ENCODE results near the gene CLP1. TPM values are rescaled to one million over a fixed set of nuclear protein-coding genes. Genes with fewer than 3 reads are reported as not detected.
"Not testable (repeated sequence)": the region's sequence is repeated elsewhere in the genome, so short reads cannot be mapped to it uniquely, and the experiment has no call there.

CLP1 gene
- polyA plus RNA-seq, 1 donor from 2014 or later = 18.2 TPM

DNA sequence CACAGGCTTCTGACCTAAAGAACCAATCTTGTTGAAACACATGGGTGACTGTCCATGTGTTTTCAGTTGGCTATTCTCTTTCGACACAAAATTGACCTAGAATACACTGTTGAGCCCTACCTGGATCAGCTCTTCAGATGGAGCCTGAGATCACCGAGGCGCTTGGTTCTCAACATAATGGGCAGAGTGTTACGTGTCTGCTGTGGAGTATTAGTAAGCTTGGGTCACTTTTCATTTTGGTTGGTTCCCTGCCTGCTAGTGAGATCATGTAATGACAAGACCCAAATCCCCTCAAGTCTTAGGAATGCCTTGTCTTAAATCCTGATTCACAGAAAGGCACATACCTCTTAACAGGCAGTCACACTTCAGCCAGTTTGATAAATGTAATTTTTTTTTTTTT is 45.8 kb downstream of the CLP1 start:
- no peak for TF ChIP-seq EP300 (conservative IDR thresholded peaks at IDR 0.05; ENCODE audit: poor library complexity, severe bottlenecking)
- no peak for TF ChIP-seq MXI1 (conservative IDR thresholded peaks at IDR 0.05; ENCODE audit: poor library complexity, severe bottlenecking)
- no peak for TF ChIP-seq SMC3 (conservative IDR thresholded peaks at IDR 0.05; ENCODE audit: poor library complexity)
- TF ChIP-seq EZH2 (IDR thresholded peaks at IDR 0.05; ENCODE audit: borderline replicate concordance, insufficient read depth, low read length, poor library complexity, severe bottlenecking) = no peak
- no peak for TF ChIP-seq TAF1 (IDR thresholded peaks at IDR 0.05; ENCODE audit: low read depth)
- TF ChIP-seq, protein P1, sequence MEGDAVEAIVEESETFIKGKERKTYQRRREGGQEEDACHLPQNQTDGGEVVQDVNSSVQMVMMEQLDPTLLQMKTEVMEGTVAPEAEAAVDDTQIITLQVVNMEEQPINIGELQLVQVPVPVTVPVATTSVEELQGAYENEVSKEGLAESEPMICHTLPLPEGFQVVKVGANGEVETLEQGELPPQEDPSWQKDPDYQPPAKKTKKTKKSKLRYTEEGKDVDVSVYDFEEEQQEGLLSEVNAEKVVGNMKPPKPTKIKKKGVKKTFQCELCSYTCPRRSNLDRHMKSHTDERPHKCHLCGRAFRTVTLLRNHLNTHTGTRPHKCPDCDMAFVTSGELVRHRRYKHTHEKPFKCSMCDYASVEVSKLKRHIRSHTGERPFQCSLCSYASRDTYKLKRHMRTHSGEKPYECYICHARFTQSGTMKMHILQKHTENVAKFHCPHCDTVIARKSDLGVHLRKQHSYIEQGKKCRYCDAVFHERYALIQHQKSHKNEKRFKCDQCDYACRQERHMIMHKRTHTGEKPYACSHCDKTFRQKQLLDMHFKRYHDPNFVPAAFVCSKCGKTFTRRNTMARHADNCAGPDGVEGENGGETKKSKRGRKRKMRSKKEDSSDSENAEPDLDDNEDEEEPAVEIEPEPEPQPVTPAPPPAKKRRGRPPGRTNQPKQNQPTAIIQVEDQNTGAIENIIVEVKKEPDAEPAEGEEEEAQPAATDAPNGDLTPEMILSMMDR (IDR thresholded peaks at IDR 0.05; ENCODE audit: poor library complexity, severe bottlenecking) = no peak
- no peak for TF ChIP-seq RAD21 (conservative IDR thresholded peaks at IDR 0.05)
- TF ChIP-seq, protein P2, sequence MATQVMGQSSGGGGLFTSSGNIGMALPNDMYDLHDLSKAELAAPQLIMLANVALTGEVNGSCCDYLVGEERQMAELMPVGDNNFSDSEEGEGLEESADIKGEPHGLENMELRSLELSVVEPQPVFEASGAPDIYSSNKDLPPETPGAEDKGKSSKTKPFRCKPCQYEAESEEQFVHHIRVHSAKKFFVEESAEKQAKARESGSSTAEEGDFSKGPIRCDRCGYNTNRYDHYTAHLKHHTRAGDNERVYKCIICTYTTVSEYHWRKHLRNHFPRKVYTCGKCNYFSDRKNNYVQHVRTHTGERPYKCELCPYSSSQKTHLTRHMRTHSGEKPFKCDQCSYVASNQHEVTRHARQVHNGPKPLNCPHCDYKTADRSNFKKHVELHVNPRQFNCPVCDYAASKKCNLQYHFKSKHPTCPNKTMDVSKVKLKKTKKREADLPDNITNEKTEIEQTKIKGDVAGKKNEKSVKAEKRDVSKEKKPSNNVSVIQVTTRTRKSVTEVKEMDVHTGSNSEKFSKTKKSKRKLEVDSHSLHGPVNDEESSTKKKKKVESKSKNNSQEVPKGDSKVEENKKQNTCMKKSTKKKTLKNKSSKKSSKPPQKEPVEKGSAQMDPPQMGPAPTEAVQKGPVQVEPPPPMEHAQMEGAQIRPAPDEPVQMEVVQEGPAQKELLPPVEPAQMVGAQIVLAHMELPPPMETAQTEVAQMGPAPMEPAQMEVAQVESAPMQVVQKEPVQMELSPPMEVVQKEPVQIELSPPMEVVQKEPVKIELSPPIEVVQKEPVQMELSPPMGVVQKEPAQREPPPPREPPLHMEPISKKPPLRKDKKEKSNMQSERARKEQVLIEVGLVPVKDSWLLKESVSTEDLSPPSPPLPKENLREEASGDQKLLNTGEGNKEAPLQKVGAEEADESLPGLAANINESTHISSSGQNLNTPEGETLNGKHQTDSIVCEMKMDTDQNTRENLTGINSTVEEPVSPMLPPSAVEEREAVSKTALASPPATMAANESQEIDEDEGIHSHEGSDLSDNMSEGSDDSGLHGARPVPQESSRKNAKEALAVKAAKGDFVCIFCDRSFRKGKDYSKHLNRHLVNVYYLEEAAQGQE (IDR thresholded peaks at IDR 0.05; ENCODE audit: borderline replicate concordance) = no peak
- TF ChIP-seq POLR2AphosphoS5 (IDR thresholded peaks at IDR 0.05) = no peak
- no peaks in the 10 kb centered on the region for H3K9me2 ChIP-seq (ENCODE audit: insufficient read depth, low read length)
- H3K4me3 ChIP-seq (ENCODE audit: low read length) = no peak overlapping the region
- no peak overlapping the region for H3K9ac ChIP-seq (ENCODE audit: low read length)
- no peak overlapping the region for H3K27ac ChIP-seq (ENCODE audit: low read length)
- H4K20me1 ChIP-seq (ENCODE audit: insufficient read depth) = no peaks in the 10 kb centered on the region
- no peaks in the 10 kb centered on the region for H3K27me3 ChIP-seq (ENCODE audit: insufficient read depth, low read depth, low read length)
- H3K9me3 ChIP-seq (ENCODE audit: low read length) = no peaks in the 10 kb centered on the region
- peaks cover 14% of the 10 kb centered on the region for H3K79me2 ChIP-seq (replicated peaks; ENCODE audit: insufficient read depth, low read length)
- H3K36me3 ChIP-seq (ENCODE audit: insufficient read depth, low read length) = peaks cover 17% of the 10 kb centered on the region
- no peak overlapping the region for H3K4me2 ChIP-seq (ENCODE audit: low read length)
- H2AFZ ChIP-seq (ENCODE audit: low read depth, low read length) = no peak overlapping the region
- no peaks in the 10 kb centered on the region for H3F3A ChIP-seq (ENCODE audit: insufficient read depth, low read length, poor library complexity, severe bottlenecking)

DNA sequence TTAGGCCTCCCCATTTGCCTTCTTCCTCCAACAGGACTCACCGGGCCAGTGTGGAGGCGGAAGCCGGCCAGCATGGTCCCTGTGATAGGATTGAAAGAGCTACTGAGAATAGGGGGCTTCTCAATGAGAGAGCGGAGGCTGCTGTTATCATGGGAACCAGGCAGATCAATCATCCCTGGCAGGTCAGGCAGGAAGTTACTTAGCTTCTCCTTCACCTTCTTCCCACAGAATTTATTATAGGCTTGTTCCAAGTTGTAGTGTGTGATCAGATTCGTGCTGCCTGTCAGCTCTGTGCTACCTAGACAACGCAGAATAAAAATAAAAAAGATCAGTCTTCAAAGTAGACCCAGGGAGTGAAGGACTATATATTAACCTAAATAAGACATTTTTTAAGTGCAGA is 47.4 kb downstream of the CLP1 start:
- TF ChIP-seq TAF1 (IDR thresholded peaks at IDR 0.05; ENCODE audit: low read depth) (no peak), MXI1 (conservative IDR thresholded peaks at IDR 0.05; ENCODE audit: poor library complexity, severe bottlenecking) (no peak), POLR2AphosphoS5 (IDR thresholded peaks at IDR 0.05) (no peak), EZH2 (IDR thresholded peaks at IDR 0.05; ENCODE audit: borderline replicate concordance, insufficient read depth, low read length, poor library complexity, severe bottlenecking) (no peak), EP300 (conservative IDR thresholded peaks at IDR 0.05; ENCODE audit: poor library complexity, severe bottlenecking) (no peak), SMC3 (conservative IDR thresholded peaks at IDR 0.05; ENCODE audit: poor library complexity) (no peak), RAD21 (conservative IDR thresholded peaks at IDR 0.05) (no peak)
- TF ChIP-seq, protein P1 (IDR thresholded peaks at IDR 0.05; ENCODE audit: poor library complexity, severe bottlenecking) = no peak
- TF ChIP-seq, protein P2 (IDR thresholded peaks at IDR 0.05; ENCODE audit: borderline replicate concordance) = no peak
- Histone ChIP-seq H3K36me3 (ENCODE audit: insufficient read depth, low read length) (peaks cover 9% of the 10 kb centered on the region), H2AFZ (ENCODE audit: low read depth, low read length) (no peak overlapping the region), H3K4me2 (ENCODE audit: low read length) (no peak overlapping the region), H3F3A (ENCODE audit: insufficient read depth, low read length, poor library complexity, severe bottlenecking) (no peaks in the 10 kb centered on the region), H3K9me2 (ENCODE audit: insufficient read depth, low read length) (no peaks in the 10 kb centered on the region), H3K27me3 (ENCODE audit: insufficient read depth, low read depth, low read length) (no peaks in the 10 kb centered on the region), H4K20me1 (ENCODE audit: insufficient read depth) (no peaks in the 10 kb centered on the region), H3K9me3 (ENCODE audit: low read length) (no peaks in the 10 kb centered on the region), H3K4me3 (ENCODE audit: low read length) (no peak overlapping the region), H3K27ac (ENCODE audit: low read length) (no peak overlapping the region), H3K9ac (ENCODE audit: low read length) (no peak overlapping the region), H3K79me2 (replicated peaks; ENCODE audit: insufficient read depth, low read length) (peaks cover 22% of the 10 kb centered on the region)

DNA sequence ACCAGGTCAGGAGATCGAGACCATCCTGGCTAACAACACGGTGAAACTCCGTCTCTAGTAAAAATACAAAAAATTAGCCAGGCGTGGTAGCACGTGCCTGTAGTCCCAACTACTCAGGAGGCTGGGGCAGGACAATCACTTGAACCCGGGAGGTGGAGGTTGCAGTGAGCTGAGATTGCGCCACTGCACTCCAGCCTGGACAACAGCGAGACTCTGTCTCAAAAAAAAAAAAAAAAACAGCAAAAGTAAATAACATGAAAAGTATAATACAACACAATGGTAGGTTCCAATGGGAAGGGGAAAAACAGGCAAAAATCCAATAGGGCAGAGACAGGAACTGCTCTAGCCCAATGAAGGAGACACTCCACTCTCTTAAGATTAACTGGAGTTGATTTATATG is 47.9 kb downstream of the CLP1 start:
- not testable (repeated sequence) for H3K4me3 ChIP-seq (ENCODE audit: low read length)

More for the DNA sequence above, 47.9 kb downstream of the CLP1 start:
- not testable (repeated sequence) for H3K36me3 ChIP-seq (ENCODE audit: insufficient read depth, low read length); H3K9me3 ChIP-seq (ENCODE audit: low read length); H3K27me3 ChIP-seq (ENCODE audit: insufficient read depth, low read depth, low read length); H3F3A ChIP-seq (ENCODE audit: insufficient read depth, low read length, poor library complexity, severe bottlenecking); H2AFZ ChIP-seq (ENCODE audit: low read depth, low read length); H3K9ac ChIP-seq (ENCODE audit: low read length); H4K20me1 ChIP-seq (ENCODE audit: insufficient read depth); H3K27ac ChIP-seq (ENCODE audit: low read length); H3K9me2 ChIP-seq (ENCODE audit: insufficient read depth, low read length); H3K4me2 ChIP-seq (ENCODE audit: low read length)
- H3K79me2 ChIP-seq (replicated peaks; ENCODE audit: insufficient read depth, low read length) = peaks cover 27% of the 10 kb centered on the region
